ENCODE results near the gene GRID1.

Gene GRID1

GRCh38 chr10:85565381-85565780, 801.2 kb downstream of the GRID1 start:
- no peak for TF ChIP-seq CTCF (IDR thresholded peaks at IDR 0.05; ENCODE audit: insufficient read depth, missing control alignments)
- no peak for DNase-seq (ENCODE audit: insufficient read length, low spot score)
- no peak for FAIRE-seq

DNA sequence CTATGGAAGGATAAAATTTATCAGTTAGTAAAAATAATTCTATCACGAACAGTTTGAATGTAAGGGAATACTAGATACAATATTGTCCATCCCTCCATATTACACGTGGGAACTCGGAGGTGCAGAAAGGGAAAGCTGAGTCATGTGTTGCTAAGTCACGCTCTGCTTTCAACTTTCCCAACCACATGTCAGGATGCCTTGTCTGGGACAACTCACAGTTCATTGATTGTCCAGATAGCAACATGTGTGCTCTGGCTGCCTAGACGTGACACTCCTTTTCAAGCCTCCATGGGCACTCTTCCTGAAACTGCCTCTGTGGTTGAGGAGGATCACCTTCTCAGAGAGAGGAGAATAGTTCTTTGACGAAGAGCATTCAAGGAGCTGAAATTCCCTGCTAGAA, 808.1 kb downstream of the GRID1 start:
- DNase-seq (ENCODE audit: insufficient read length, low spot score) (no peak), FAIRE-seq (no peak)
- no peak for TF ChIP-seq CTCF (IDR thresholded peaks at IDR 0.05; ENCODE audit: insufficient read depth, missing control alignments)

- no peak for TF ChIP-seq CTCF (IDR thresholded peaks at IDR 0.05; ENCODE audit: insufficient read depth, missing control alignments)
- no peak for FAIRE-seq
- DNase-seq (ENCODE audit: insufficient read length, low spot score), result no peak
Measured at GRCh38 chr10:85557706-85558105, 808.9 kb downstream of the GRID1 start.

GRCh38 chr10:85557077-85557476, 809.5 kb downstream of the GRID1 start:
- FAIRE-seq (no peak), DNase-seq (ENCODE audit: insufficient read length, low spot score) (no peak)
- TF ChIP-seq CTCF (IDR thresholded peaks at IDR 0.05; ENCODE audit: insufficient read depth, missing control alignments), result no peak
